Prostate gland (tissue), 2 donors: ENCODE measurements around the gene SLC35A3.

Source experiments
- CTCF ChIP-seq, 4 experiments: fragments of 200-600 bp in 2 of 4; fragments of 450-650 bp in 2 of 4; sonication (generic) in 2 of 4; IDR thresholded peaks; 1 replicate in 3 of 4; 2 replicates in 1 of 4; pipeline ENCODE4 v1.5.1; 2016 to 2019; ENCODE audit warnings: antibody characterized with exemption in 4 of 4, mild to moderate bottlenecking in 2 of 4, moderate library complexity in 2 of 4
- POLR2A ChIP-seq: fragments of 450-650 bp; IDR thresholded peaks from one replicate; pipeline ENCODE4 v1.6.1; 2016; ENCODE audit warnings: antibody characterized with exemption, mild to moderate bottlenecking
- POLR2AphosphoS5 ChIP-seq: sonication (generic); formaldehyde crosslinking; IDR thresholded peaks from one replicate; pipeline ENCODE4 v1.6.1; 2017; ENCODE audit warnings: antibody characterized with exemption

GRCh38 chr1:99943223-99943794 is 26.5 kb upstream of the SLC35A3 start:
- no peak for TF ChIP-seq CTCF (IDR thresholded peaks at IDR 0.05)
- no peak for TF ChIP-seq POLR2A
- no peak for TF ChIP-seq POLR2AphosphoS5
